GM12864 (cell line): Measurements from ENCODE around the gene MAS1L.

Experiments
- DNase-seq: peaks from one replicate; pipeline ENCODE4 v3.0.0-alpha.2; 2011; ENCODE audit warnings: low read depth
- H3K4me3 ChIP-seq: 2 replicates; pipeline ENCODE4 v1.5.1; 2011; ENCODE audit warnings: mild to moderate bottlenecking, low read depth, low read length, control low read depth
- CTCF ChIP-seq: IDR thresholded peaks from 2 replicates; pipeline ENCODE4 v1.5.1; 2011; ENCODE audit warnings: low read depth, mild to moderate bottlenecking, moderate library complexity, low read length, control low read depth, inconsistent platforms; ENCODE audit errors: missing control alignments

Gene MAS1L

DNA sequence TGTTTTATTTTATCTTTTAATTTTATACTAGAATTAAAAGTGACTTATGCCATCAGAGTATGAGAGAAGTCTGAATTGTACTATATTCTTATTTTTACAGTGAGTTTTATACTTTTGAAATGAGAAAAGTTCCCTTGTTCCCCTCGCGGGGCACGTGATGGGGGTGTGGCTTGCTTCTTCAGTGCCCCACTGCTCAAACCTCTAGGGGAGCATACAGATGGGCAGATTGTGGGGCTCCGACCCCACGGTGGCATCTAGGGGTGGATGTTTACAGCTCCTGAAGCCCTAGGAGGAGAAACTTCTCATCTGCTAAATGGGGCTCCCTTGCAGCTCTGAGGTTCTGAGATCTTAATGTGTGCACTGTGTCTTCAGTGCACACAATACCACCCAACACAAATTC, 11.9 kb upstream of the MAS1L start:
- no peak overlapping the region for H3K4me3 ChIP-seq
- DNase-seq = no peak
- no peak for TF ChIP-seq CTCF

DNA sequence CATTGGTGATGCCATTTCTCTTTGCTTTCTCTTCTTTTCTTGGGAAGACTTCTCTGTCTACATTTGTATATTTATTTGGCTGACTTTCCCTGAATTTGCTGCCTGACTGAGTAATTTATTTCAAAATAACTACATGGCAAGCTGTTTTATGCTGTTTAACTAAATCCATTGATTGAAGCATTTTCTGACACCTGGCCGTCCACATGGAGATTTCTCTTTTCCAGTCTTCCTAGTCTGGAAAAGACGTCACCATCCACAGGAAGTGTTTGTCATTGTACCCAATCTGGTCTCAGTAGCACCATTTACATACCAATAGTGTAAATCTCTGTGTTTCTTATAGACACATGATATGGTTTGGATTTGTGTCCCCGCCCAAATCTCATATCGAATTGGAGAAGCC, 9.2 kb upstream of the MAS1L start:
- no peak overlapping the region for H3K4me3 ChIP-seq
- DNase-seq = no peak
- TF ChIP-seq CTCF = no peak

GRCh38 chr6:29495571-29495970, 7.8 kb upstream of the MAS1L start:
- no peak for TF ChIP-seq CTCF
- DNase-seq = no peak
- H3K4me3 ChIP-seq = no peak overlapping the region

DNA sequence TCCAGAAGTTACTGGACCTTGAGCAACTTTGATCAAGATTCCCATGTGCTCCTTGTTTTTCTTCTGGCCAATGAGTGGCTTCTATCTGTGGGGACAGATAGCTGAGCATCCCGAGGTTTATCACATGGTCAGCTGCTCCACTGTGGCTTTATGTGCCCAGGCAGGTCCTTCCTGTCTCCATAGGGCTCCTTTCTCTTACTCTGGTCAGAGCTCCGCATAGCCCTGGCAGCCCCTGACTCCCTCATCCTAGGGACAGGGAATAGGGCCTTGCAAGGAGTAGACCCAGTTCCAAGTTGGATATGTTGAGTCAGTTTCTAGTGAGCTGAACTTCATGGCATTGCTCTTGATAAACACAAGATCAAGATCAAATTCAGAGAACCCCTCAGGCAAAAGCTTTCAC, 6.4 kb upstream of the MAS1L start:
- TF ChIP-seq CTCF = no peak
- H3K4me3 ChIP-seq = no peak overlapping the region
- DNase-seq = no peak

- TF ChIP-seq CTCF = no peak
- H3K4me3 ChIP-seq = no peak overlapping the region
- DNase-seq = no peak
Observed at GRCh38 chr6:29493261-29493660, 5.5 kb upstream of the MAS1L start.

DNA sequence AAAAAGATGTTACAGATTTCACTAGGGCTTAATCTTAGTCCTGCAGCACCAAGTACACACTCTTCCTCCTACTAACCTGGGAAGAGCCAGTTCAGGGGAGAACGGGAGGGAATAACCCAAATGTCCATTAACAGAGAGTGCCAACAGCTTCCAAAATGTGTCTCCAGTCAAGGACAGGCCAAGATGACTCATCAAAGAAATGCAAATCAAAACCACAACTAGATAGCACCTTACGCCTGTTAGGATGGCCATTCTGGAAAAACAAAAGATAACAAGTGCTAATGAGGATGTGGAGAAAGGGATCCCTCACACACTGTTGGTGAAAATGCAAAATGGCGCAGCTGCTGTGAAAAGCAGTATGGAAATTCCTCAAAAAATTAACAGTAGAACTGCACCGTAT, 3.8 kb upstream of the MAS1L start:
- TF ChIP-seq CTCF = no peak
- H3K4me3 ChIP-seq = no peak overlapping the region
- DNase-seq = no peak

DNA sequence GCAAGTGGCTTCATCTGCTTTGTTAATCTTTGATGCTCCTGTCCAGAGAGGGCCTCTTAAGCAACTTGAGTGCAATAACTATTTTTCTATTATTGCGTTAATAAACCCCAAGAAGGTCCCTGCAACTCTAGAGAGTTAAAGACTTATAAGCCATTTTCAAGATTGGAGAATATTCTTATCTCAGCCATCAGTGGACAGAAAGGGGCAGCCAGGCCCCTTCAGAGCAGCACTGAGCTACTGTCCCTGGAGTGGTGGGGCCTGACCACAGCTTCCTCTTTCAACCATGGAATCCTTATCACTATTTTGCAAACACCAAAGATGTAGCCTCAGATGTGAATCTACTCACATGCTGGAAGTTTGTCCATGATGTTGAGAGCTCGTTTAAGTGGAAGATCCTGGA, 2.8 kb upstream of the MAS1L start:
- no peak overlapping the region for H3K4me3 ChIP-seq
- DNase-seq = no peak
- TF ChIP-seq CTCF = no peak
